ENCODE measurements around the gene STX2.
"Not testable (repeated sequence)": the region's sequence is repeated elsewhere in the genome, so short reads cannot be mapped to it uniquely, and the experiment has no call there.

Gene STX2

GRCh38 chr12:130806574-130806973 lies 32.5 kb downstream of the STX2 start:
- in situ Hi-C loops (cut with HindIII; ENCODE audit: low sequenced_read_pairs), result no loop called here

GRCh38 chr12:130805635-130806034 lies 33.4 kb downstream of the STX2 start:
- in situ Hi-C loops (cut with HindIII; ENCODE audit: low sequenced_read_pairs), result no loop called here

GRCh38 chr12:130804216-130804615 lies 34.8 kb downstream of the STX2 start:
- in situ Hi-C loops (cut with HindIII; ENCODE audit: low sequenced_read_pairs), result no loop called here

- in situ Hi-C loops (cut with HindIII; ENCODE audit: low sequenced_read_pairs), result no loop called here
These were observed 35.3 kb downstream of the STX2 start for GRCh38 chr12:130803702-130804101.

GRCh38 chr12:130800312-130800711 lies 38.7 kb downstream of the STX2 start:
- in situ Hi-C loops (cut with HindIII; ENCODE audit: low sequenced_read_pairs), result no loop called here

- in situ Hi-C loops (cut with HindIII; ENCODE audit: low sequenced_read_pairs), result no loop called here
These were observed 40.0 kb downstream of the STX2 start for GRCh38 chr12:130799051-130799450.

- in situ Hi-C loops (cut with HindIII; ENCODE audit: low sequenced_read_pairs), result no loop called here
These were observed 41.9 kb downstream of the STX2 start for GRCh38 chr12:130796985-130797686.

- in situ Hi-C loops (cut with HindIII; ENCODE audit: low sequenced_read_pairs), result no loop called here
These were observed 43.1 kb downstream of the STX2 start for GRCh38 chr12:130795906-130796305.

- in situ Hi-C loops (cut with HindIII; ENCODE audit: low sequenced_read_pairs), result no loop called here
These were observed 45.5 kb downstream of the STX2 start for GRCh38 chr12:130793554-130793849.

- in situ Hi-C loops (cut with HindIII; ENCODE audit: low sequenced_read_pairs), result no loop called here
These were observed 46.1 kb downstream of the STX2 start for GRCh38 chr12:130792821-130793553.

- in situ Hi-C loops (cut with HindIII; ENCODE audit: low sequenced_read_pairs), result no loop called here
These were observed 47.4 kb downstream of the STX2 start for GRCh38 chr12:130791629-130792028.

- in situ Hi-C loops (cut with HindIII; ENCODE audit: low sequenced_read_pairs), result no loop called here
These were observed 50.5 kb downstream of the STX2 start for GRCh38 chr12:130788515-130788914.

GRCh38 chr12:130787445-130788410 lies 51.3 kb downstream of the STX2 start:
- in situ Hi-C loops (cut with HindIII; ENCODE audit: low sequenced_read_pairs), result no loop called here

- in situ Hi-C loops (cut with HindIII; ENCODE audit: low sequenced_read_pairs), result no loop called here
These were observed 52.0 kb downstream of the STX2 start for GRCh38 chr12:130787041-130787440.

GRCh38 chr12:130783110-130783715 lies 55.8 kb downstream of the STX2 start:
- in situ Hi-C loops (cut with HindIII; ENCODE audit: low sequenced_read_pairs), result no loop called here

GRCh38 chr12:130782245-130782644 lies 56.8 kb downstream of the STX2 start:
- in situ Hi-C loops (cut with HindIII; ENCODE audit: low sequenced_read_pairs), result not testable (repeated sequence)

- in situ Hi-C loops (cut with HindIII; ENCODE audit: low sequenced_read_pairs), result no loop called here
These were observed 58.0 kb downstream of the STX2 start for GRCh38 chr12:130780880-130781575.

- in situ Hi-C loops (cut with HindIII; ENCODE audit: low sequenced_read_pairs), result no loop called here
These were observed 58.7 kb downstream of the STX2 start for GRCh38 chr12:130780325-130780724.

GRCh38 chr12:130778776-130779175 lies 60.3 kb downstream of the STX2 start:
- in situ Hi-C loops (cut with HindIII; ENCODE audit: low sequenced_read_pairs), result no loop called here

GRCh38 chr12:130776857-130777339 lies 62.2 kb downstream of the STX2 start:
- in situ Hi-C loops (cut with HindIII; ENCODE audit: low sequenced_read_pairs), result no loop called here

Measured in endothelial cell of hepatic sinusoid (primary cell).